HL-60/S4 treated with phorbol 12-myristate 13-acetate at 8.2 ng/mL for 4 days and 3 days (cell line): Measurements from ENCODE around the gene TAF4B.
"Not testable (repeated sequence)": the region's sequence is repeated elsewhere in the genome, so short reads cannot be mapped to it uniquely, and the experiment has no call there.

Experiments used
- in situ Hi-C: fragments of 300-500 bp; cut with MboI; formaldehyde crosslinking; loops from 2 replicates; pipeline ENCODE4 v1.15.0; 2022; ENCODE audit warnings: low sequenced_read_pairs

The TAF4B gene

DNA sequence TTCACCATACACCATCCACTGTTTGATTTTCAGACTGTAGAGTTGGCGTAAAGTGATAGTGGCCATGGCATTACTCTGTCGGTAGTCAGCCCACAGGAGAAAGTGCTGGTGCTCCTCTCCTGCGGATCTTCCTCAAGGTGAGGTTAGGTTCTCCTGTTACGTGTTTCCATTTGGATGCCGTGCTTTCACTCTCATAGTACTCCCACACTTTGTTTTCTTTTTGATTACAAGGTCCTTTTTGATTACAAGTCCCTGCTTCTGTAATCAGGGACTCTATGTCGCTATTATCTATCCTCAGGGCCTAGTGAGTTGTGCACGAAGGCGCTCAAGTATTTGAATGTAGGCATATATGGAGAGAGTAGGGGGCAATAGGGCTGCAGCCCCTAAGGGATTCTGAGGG lies 4.3 kb downstream of the TAF4B start:
- in situ Hi-C loops = no loop called here

- in situ Hi-C loops = no loop called here
Measured at GRCh38 chr18:26233208-26233607, 7.0 kb downstream of the TAF4B start.

DNA sequence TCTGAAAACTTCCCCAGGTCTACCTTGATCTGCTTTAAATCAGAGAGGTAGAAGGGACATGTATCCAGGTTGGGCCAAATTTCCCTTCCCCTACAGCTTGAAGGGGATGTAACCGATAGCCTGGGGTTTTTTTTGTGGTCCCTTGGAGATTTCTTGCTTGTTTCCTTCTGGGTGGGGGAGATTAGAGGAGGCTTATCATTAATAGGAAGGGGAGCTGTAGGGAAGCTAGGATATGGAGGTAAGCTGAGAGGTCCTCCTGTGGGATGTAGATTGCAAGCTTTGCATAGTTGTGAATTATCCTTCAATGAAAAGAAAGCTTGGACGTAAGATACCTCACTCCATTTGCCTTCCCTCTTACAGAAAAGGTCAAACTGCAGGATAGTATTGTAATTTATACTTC lies 11.1 kb downstream of the TAF4B start:
- in situ Hi-C loops = not testable (repeated sequence)

DNA sequence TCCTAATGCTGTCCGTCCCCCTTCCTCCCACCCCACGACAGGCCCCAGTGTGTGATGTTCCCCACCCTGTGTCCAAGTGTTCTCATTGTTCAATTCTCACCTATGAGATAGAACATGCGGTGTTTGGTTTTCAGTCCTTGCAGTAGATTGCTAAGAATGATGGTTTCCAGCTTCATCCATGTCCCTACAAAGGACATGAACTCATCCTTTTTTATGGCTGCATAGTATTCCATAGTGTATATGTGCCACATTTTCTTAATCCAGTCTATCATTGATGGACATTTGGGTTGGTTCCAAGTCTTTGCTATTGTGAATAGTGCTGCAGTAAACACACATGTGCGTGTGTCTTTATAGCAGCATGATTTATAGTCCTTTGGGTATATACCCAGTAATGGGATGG lies 12.5 kb downstream of the TAF4B start:
- in situ Hi-C loops = not testable (repeated sequence)

GRCh38 chr18:26242392-26242791 lies 16.1 kb downstream of the TAF4B start:
- in situ Hi-C loops = not testable (repeated sequence)

DNA sequence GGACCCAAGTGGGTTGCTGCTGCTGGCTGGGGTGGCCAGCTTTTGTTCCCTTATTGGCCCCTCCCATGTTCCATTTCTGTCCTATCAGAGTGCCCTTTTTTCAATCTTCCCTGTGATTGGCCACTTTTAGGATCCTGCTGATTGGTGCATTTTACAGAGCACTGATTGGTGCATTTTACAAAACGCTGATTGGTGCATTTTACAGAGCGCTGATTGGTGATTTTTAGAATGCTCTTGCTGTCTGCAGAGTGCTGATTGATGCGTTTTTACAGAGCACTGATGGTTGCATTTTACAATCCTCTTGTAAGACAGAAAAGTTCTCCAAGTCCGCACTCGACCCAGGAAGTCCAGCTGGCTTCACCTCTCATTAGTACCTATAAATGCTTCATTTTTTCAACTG lies 19.2 kb downstream of the TAF4B start:
- in situ Hi-C loops = not testable (repeated sequence)

GRCh38 chr18:26252411-26252810 lies 26.2 kb downstream of the TAF4B start:
- in situ Hi-C loops = no loop called here

- in situ Hi-C loops = not testable (repeated sequence)
Measured at GRCh38 chr18:26254808-26255207, 28.6 kb downstream of the TAF4B start.

- in situ Hi-C loops = no loop called here
Measured at GRCh38 chr18:26255695-26256622, 29.7 kb downstream of the TAF4B start.

DNA sequence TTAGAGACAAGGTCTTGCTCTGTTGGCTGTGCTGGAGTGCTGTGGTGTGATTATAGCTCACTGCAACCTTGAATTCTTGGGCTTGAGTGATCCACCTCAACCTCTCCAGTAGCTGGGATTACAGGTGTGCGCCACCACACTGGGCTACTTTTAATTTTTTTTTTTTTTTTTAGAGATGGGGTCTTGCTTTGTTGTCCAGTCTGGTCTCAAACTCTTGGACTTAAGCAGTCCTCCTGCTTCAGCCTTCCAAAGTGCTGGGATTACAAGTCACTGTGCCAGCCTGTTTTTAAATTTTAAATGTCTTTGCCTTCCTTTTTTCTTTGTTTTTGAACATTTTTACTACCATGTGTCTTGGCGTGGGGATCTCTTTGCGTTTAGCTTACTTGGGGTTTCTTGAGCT lies 32.5 kb downstream of the TAF4B start:
- in situ Hi-C loops = no loop called here

DNA sequence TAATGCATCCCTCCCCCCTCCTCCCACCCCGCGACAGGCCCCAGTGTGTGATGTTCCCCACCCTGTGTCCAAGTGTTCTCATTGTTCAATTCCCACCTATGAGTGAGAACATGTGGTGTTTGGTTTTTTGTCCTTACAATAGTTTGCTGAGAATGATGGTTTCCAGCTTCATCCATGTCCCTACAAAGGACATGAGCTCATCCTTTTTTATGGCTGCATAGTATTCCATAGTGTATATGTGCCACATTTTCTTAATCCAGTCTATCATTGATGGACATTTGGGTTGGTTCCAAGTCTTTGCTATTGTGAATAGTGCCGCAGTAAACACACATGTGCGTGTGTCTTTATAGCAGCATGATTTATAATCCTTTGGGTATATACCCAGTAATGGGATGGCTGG lies 33.2 kb downstream of the TAF4B start:
- in situ Hi-C loops = not testable (repeated sequence)

DNA sequence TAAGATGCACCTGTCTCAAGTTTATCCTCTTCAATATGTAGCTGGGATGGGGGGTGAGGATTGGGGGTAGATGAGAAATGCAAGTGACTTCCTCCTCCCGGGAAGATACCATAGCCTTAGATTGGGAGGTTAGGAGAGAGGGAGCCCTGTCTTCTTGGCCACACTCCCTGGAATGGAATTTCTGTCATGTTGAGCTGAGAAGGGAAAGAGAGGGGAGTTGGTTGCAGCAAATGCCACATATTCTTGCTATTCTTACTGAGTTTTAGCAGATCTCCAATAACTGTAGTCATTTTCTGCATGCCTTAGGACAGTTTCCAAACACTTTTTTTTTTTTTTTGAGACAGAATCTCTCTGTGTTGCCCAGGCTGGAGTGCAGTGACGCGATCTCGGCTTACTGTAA lies 35.9 kb downstream of the TAF4B start:
- in situ Hi-C loops = no loop called here

- in situ Hi-C loops = no loop called here
Measured at GRCh38 chr18:26267357-26267930, 41.2 kb downstream of the TAF4B start.

DNA sequence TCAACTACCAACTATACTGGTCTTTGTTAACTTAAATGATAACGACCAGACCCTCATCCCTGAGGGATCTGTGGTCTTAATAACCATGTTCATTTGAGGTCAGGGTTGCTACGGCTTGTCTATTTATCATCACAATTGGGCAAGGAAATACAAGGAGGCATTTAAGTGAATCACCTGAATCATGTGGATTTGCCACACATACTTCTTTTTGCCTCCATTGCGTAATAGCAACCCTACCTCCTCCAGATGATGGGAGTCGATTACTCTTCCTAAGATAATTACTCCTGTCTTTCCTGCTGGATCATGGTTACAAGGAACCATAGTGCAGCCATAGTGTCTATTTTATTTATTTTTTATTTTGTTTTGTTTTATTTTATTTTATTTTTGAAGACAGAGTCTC lies 42.2 kb downstream of the TAF4B start:
- in situ Hi-C loops = no loop called here

DNA sequence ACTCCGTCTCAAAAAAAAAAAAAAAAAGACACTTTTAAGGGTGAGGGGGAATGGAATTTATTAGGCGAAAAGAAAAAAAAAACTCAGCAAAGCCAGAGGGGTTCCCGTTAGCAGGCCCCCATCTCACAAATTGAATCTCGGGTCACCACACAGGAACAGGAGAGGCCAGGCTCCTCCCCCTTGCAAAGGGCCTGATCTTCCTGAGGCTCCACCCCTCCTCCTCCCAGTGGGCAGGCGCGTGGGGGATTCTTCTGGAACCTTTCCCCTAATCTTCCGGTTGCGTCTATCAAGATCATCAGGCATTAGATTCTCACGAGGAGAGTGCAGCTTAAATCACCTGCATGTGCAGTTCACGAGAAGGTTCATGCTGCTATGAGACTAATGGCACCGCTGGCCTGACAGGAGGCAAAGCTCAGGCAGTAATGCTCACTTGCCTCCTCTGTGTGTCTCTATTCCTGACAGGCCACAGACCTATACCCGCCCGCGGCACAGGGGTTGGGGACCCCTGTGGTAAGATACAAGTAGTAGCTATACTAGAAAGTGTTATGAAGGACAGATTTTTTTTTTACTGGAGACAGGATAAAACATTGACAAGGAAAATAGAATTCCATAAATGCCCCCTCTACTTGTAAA lies 45.8 kb downstream of the TAF4B start:
- in situ Hi-C loops = no loop called here

DNA sequence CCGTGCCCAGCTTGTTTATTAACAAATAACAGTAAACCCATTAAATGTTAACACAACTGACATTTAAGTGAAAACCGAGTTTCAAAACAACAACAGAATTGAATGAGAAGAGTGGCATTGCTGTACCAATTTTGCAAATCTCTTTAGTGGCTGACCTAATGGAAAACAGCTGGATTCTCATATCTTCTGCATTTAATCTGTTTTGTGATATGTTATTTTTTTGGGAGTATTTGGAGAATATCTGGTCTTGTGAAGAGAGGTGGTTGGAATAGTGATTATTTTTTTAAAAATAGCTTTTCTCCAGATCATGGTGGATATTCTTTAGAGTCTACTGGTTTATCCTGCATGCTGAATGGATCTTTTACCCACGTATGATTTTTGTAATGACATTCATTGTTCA lies 51.1 kb downstream of the TAF4B start:
- in situ Hi-C loops = no loop called here

DNA sequence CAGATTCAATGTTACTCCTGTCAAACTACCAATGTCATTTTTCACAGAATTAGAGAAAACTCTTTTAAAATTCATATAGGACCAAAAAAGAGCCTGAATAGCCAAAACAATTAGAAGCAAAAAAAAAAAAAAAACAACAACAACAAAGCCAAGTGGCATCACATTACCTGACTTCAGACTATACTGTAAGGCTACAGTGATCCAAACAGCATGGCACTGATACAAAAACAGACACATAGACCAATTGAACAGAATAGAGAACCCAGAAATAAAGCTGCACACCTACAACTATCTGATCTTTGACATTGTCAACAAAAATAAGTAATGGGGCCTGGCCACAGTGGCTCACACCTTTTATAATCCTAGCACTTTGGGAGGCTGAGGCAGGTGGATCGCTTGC lies 53.2 kb downstream of the TAF4B start:
- in situ Hi-C loops = no loop called here

DNA sequence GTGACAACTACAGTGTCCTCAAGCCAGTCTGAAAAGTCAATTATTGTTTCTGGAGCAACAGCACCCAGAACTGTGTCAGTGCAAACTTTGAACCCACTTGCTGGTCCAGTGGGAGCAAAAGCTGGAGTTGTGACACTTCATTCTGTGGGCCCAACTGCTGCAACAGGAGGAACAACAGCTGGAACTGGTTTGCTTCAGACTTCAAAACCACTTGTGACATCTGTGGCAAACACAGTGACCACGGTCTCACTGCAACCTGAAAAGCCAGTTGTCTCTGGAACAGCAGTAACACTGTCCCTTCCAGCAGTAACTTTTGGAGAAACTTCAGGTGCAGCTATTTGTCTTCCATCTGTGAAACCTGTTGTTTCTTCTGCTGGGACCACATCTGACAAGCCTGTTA lies 59.8 kb downstream of the TAF4B start:
- in situ Hi-C loops = no loop called here

- in situ Hi-C loops = no loop called here
Measured at GRCh38 chr18:26287644-26288043, 61.4 kb downstream of the TAF4B start.

DNA sequence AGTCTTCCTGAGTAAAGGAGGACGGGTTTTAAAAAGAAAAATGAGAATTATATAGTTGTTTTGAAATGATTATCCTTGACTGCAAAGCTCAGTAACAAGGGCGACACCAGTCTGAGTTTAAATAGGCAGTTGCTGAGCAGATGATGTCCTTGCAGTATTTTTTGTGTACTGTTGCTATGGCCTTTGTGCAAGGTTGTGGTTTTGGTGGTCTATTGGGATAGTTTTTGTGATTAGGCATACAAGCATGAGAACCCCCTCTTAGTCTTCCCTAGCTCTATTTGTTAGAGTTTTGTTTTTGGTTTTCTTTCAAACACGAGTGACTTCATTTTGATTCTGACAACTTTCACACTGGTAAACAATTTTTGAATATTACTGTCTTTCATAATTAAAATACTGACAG lies 64.1 kb downstream of the TAF4B start:
- in situ Hi-C loops = no loop called here

DNA sequence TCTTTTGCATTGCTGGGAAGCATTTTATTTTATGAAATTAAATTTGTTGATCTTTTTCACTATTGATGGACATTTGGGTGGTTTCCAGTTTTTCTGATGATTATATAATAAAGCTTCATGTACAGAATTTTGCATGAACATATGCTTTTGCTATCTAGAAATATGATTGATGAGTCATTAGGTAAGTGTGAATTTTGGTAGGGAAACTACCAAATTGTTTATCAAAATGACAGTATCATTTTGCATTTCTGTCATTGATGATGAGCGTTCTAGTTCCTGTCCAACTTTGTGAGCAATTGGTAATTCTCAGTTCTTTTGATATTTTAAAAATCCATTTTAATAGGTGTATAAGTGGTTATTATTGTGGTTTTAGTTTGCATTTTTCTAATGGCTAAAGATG lies 67.7 kb downstream of the TAF4B start:
- in situ Hi-C loops = no loop called here

DNA sequence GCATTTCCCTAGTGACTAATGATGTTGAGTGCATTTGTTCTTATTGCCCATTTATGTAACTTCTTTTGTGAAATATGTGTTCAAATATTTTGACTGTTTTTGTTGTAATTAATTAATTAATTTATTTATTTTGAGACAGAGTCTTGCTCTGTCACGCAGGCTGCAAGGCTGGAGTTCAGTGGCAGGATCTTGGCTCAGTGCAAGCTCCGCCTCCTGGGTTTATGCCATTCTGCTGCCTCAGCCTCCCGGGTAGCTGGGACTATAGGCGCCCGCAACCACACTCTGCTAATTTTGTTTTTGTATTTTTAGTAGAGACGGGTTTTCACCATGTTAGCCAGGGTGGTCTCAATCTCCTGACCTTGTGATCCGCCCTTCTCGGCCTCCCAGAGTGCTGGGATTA lies 71.9 kb downstream of the TAF4B start:
- in situ Hi-C loops = no loop called here
